ENCODE measurements around the gene SFTPB. TPM values are rescaled to one million over a fixed set of nuclear protein-coding genes. Genes with fewer than 3 reads are reported as not detected.

SFTPB gene
- total RNA-seq, 1 experiment from 2014 or later = not detected

DNA sequence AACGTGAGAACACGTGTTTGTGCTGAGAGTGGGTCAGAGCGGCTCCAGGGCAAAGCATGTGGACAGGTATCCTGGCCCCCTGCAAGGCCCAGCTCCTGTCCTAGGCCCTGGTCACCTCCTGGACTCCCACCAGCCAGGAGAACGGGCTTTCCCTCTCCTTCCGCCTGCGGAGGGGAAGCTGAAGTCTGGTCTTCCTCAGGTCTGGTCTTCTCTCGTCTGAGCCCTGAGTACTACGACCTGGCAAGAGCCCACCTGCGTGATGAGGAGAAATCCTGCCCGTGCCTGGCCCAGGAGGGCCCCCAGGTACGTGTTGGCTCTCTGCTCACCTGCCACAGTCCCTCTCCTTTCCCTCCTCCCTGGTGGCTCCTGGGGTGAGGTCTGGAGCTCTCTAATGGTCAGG, 27.1 kb upstream of the SFTPB start:
- peaks cover 9% of the 10 kb centered on the region; the same call in 1 of the 2 replicates for H3K4me1 ChIP-seq (replicated peaks; ENCODE audit: insufficient read depth)
- H3K4me3 ChIP-seq = no peak overlapping the region
- no peaks in the 10 kb centered on the region; the same call in 1 of the 2 replicates for H3K9me2 ChIP-seq (ENCODE audit: insufficient read depth)
- intact Hi-C loops (cut with micrococcal nuclease; ENCODE audit: unreplicated experiment) = no loop called here
- H3K9me3 ChIP-seq (ENCODE audit: insufficient read depth, low read depth) = no peaks in the 10 kb centered on the region
- H2AFZ ChIP-seq = no peak overlapping the region
- CTCF ChIA-PET = no interaction called here
- H3F3A ChIP-seq (ENCODE audit: insufficient read depth, low read depth) = no peaks in the 10 kb centered on the region; the same call in 1 of the 2 replicates
- no peak for DNase-seq
- POLR2A ChIA-PET (ENCODE audit: unreplicated experiment) = no interaction called here
- TF ChIP-seq, protein P1, sequence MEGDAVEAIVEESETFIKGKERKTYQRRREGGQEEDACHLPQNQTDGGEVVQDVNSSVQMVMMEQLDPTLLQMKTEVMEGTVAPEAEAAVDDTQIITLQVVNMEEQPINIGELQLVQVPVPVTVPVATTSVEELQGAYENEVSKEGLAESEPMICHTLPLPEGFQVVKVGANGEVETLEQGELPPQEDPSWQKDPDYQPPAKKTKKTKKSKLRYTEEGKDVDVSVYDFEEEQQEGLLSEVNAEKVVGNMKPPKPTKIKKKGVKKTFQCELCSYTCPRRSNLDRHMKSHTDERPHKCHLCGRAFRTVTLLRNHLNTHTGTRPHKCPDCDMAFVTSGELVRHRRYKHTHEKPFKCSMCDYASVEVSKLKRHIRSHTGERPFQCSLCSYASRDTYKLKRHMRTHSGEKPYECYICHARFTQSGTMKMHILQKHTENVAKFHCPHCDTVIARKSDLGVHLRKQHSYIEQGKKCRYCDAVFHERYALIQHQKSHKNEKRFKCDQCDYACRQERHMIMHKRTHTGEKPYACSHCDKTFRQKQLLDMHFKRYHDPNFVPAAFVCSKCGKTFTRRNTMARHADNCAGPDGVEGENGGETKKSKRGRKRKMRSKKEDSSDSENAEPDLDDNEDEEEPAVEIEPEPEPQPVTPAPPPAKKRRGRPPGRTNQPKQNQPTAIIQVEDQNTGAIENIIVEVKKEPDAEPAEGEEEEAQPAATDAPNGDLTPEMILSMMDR (conservative IDR thresholded peaks at IDR 0.05) = no peak
- TF ChIP-seq EZH2 (IDR thresholded peaks at IDR 0.05; ENCODE audit: low read depth) = no peak
- H3K27ac ChIP-seq = no peak overlapping the region
- BruUV-seq (replicated peaks) = no TSS peak
- H4K20me1 ChIP-seq (ENCODE audit: insufficient read depth) = no peaks in the 10 kb centered on the region
- H3K79me2 ChIP-seq (ENCODE audit: low read depth) = no peaks in the 10 kb centered on the region
- no peaks in the 10 kb centered on the region for H3K36me3 ChIP-seq (ENCODE audit: low read depth)
- H3K27me3 ChIP-seq (ENCODE audit: insufficient read depth, low read depth) = no peaks in the 10 kb centered on the region
- no peak overlapping the region for H3K4me2 ChIP-seq

DNA sequence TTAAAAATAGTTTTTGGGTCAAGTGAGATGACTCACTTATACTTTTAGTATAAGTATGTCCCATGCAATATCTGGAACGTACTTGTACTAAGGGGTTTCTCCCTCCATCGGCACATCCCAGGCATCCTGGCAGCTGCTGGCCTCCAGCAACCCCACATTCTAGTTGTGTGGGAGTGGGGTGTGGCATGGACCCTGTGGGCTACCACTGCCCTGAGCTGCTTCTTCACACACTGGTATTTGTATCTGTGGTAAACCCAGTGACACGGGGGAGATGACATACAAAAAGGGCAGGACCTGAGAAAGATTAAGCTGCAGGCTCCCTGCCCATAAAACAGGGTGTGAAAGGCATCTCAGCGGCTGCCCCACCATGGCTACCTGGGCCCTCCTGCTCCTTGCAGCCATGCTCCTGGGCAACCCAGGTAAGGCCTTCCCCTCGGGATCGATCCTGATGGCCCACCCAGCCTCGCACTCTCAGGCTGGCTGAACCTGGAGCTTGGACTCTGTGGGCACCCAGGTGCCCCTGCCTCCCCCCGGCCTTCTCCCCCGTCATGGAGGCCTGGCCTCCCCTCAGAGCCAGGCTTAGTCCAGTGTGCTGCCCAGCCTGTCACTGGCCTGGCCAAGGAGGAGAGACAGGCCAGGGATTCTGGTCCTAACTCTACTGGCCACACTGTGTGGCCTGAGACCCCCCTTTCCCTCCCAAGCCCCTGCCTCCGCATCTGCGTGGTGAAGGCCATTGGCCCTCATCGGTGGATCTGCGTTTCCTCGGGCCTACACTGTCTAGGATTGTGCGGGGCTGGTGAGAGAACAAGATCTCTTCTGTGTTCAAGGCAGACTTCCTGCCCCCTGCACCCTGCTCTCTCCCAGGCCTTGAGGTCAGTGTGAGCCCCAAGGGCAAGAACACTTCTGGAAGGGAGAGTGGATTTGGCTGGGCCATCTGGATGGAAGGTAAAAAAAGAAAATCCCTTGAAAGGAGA, 26.3 kb upstream of the SFTPB start, which contains the start of gene GNLY:
Gene GNLY, plus strand, starts transcription at position 307 of the 974 bp plus-strand sequence. Its CDS starts 61 bp downstream, at position 368.
- no peak for DNase-seq
- Histone ChIP-seq H3K9me3 (ENCODE audit: insufficient read depth, low read depth) (no peaks in the 10 kb centered on the region), H3K4me3 (no peak within 1 kb of the TSS), H3K36me3 (ENCODE audit: low read depth) (no peaks in the 10 kb centered on the region), H3K4me2 (no peak within 1 kb of the TSS), H3K4me1 (replicated peaks; ENCODE audit: insufficient read depth) (peaks cover 9% of the 10 kb centered on the region; the same call in 1 of the 2 replicates), H3F3A (ENCODE audit: insufficient read depth, low read depth) (no peaks in the 10 kb centered on the region; the same call in 1 of the 2 replicates), H3K27me3 (ENCODE audit: insufficient read depth, low read depth) (no peaks in the 10 kb centered on the region), H3K79me2 (ENCODE audit: low read depth) (no peaks in the 10 kb centered on the region), H2AFZ (no peak within 1 kb of the TSS), H3K9me2 (ENCODE audit: insufficient read depth) (no peaks in the 10 kb centered on the region; the same call in 1 of the 2 replicates), H4K20me1 (ENCODE audit: insufficient read depth) (no peaks in the 10 kb centered on the region), H3K27ac (no peak within 1 kb of the TSS)
- intact Hi-C loops (cut with micrococcal nuclease; ENCODE audit: unreplicated experiment) = no loop called here
- TF ChIP-seq EZH2 (IDR thresholded peaks at IDR 0.05; ENCODE audit: low read depth) = no peak
- TF ChIP-seq, protein P1 (conservative IDR thresholded peaks at IDR 0.05) = no peak
- POLR2A ChIA-PET (ENCODE audit: unreplicated experiment) = no interaction called here
- CTCF ChIA-PET = no interaction called here
- no TSS peak for BruUV-seq (replicated peaks)

DNA sequence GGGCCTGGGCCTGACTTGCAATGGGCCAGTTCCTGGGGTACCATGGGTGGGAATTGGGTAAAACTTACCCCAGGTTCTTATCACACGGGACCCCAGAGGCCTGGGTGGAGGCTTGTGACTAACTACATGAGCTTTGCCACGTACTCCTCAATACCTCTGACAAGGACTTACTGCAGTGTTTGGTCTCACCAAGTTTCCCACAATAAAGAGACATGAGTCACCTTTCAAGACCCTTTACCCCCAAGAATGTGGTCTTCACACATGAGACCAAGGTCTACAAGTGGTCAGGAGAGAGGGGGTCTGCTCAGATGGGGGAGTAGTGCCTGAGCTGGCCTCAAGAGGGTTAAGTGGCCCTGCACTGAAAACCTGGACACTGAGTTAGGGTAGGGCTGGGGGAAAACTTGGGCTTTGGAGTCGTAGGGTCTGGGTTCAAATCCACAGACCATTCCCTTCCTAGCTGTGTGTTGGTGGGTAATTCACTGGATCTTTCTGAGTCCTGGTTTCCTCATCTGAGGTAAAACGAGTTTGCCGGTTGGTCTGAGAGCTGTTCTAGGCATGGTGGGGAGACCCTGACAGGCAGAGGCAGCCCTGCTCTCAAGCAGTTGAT, 24.1 kb upstream of the SFTPB start:
- Histone ChIP-seq H3K4me3 (no peak overlapping the region), H3K27ac (no peak overlapping the region), H3K36me3 (ENCODE audit: low read depth) (no peaks in the 10 kb centered on the region), H3K9me2 (ENCODE audit: insufficient read depth) (no peaks in the 10 kb centered on the region; the same call in 1 of the 2 replicates), H4K20me1 (ENCODE audit: insufficient read depth) (no peaks in the 10 kb centered on the region), H3K4me1 (replicated peaks; ENCODE audit: insufficient read depth) (peaks cover 9% of the 10 kb centered on the region; the same call in 1 of the 2 replicates), H3F3A (ENCODE audit: insufficient read depth, low read depth) (no peaks in the 10 kb centered on the region; the same call in 1 of the 2 replicates), H3K9me3 (ENCODE audit: insufficient read depth, low read depth) (no peaks in the 10 kb centered on the region), H3K79me2 (ENCODE audit: low read depth) (no peaks in the 10 kb centered on the region), H2AFZ (no peak overlapping the region), H3K27me3 (ENCODE audit: insufficient read depth, low read depth) (no peaks in the 10 kb centered on the region), H3K4me2 (no peak overlapping the region)
- CTCF ChIA-PET = no interaction called here
- TF ChIP-seq EZH2 (IDR thresholded peaks at IDR 0.05; ENCODE audit: low read depth) = no peak
- TF ChIP-seq, protein P1 (conservative IDR thresholded peaks at IDR 0.05) = no peak
- POLR2A ChIA-PET (ENCODE audit: unreplicated experiment) = no interaction called here
- no peak for DNase-seq
- intact Hi-C loops (cut with micrococcal nuclease; ENCODE audit: unreplicated experiment) = no loop called here
- no TSS peak for BruUV-seq (replicated peaks)

Measured in PC-9 (cell line).